Nephron (organoid): ENCODE measurements around the gene CTRB2.

Experiments used
- H3K27ac Mint-ChIP-seq, 3 experiments: 2 replicates each; pipeline ENCODE4 v1.8.0; 2020; ENCODE audit warnings: mixed read lengths in 3 of 3, mild to moderate bottlenecking in 2 of 3, moderate library complexity in 1 of 3
- H3K27me3 Mint-ChIP-seq: 2 replicates; pipeline ENCODE4 v1.8.0; 2021; ENCODE audit warnings: low read depth, mild to moderate bottlenecking, moderate library complexity, mixed read lengths
- H3K36me3 Mint-ChIP-seq: 2 replicates; pipeline ENCODE4 v1.8.0; 2020; ENCODE audit warnings: low read depth, mixed read lengths
- H3K4me1 Mint-ChIP-seq: 2 replicates; pipeline ENCODE4 v1.8.0; 2020; ENCODE audit warnings: mixed read lengths
- H3K4me3 Mint-ChIP-seq, 3 experiments: 2 replicates each; pipeline ENCODE4 v1.8.0; 2020; ENCODE audit warnings: mild to moderate bottlenecking in 3 of 3, mixed read lengths in 3 of 3, moderate library complexity in 2 of 3
- H3K9me3 Mint-ChIP-seq: 2 replicates; pipeline ENCODE4 v1.8.0; 2020; ENCODE audit warnings: mixed read lengths
- CTCF ChIP-seq, 3 experiments: fragments of 200-600 bp; sonication (generic); IDR thresholded peaks; one replicate each; pipeline ENCODE4 v1.5.0; 2021; ENCODE audit warnings: antibody characterized with exemption in 3 of 3; ENCODE audit not compliant: unreplicated experiment in 3 of 3

CTRB2 gene

GRCh38 chr16:75204410-75204758 lies 2.6 kb downstream of the CTRB2 start:
- Mint-ChIP-seq H3K27me3 (no peaks in the 10 kb centered on the region), H3K36me3 (no peaks in the 10 kb centered on the region), H3K9me3 (no peaks in the 10 kb centered on the region), H3K4me1 (peaks cover 6% of the 10 kb centered on the region), H3K27ac (no peak overlapping the region), H3K4me3 (no peak overlapping the region)
- TF ChIP-seq CTCF (IDR thresholded peaks at IDR 0.05; ENCODE audit: unreplicated experiment in 3 of 3): no peak

GRCh38 chr16:75203667-75204409 lies 3.1 kb downstream of the CTRB2 start:
- H3K36me3 Mint-ChIP-seq: no peaks in the 10 kb centered on the region
- no peak overlapping the region for H3K27ac Mint-ChIP-seq
- no peak for TF ChIP-seq CTCF (IDR thresholded peaks at IDR 0.05; ENCODE audit: unreplicated experiment in 3 of 3)
- no peaks in the 10 kb centered on the region for H3K9me3 Mint-ChIP-seq
- no peaks in the 10 kb centered on the region for H3K27me3 Mint-ChIP-seq
- H3K4me1 Mint-ChIP-seq: peaks cover 6% of the 10 kb centered on the region
- no peak overlapping the region for H3K4me3 Mint-ChIP-seq

DNA sequence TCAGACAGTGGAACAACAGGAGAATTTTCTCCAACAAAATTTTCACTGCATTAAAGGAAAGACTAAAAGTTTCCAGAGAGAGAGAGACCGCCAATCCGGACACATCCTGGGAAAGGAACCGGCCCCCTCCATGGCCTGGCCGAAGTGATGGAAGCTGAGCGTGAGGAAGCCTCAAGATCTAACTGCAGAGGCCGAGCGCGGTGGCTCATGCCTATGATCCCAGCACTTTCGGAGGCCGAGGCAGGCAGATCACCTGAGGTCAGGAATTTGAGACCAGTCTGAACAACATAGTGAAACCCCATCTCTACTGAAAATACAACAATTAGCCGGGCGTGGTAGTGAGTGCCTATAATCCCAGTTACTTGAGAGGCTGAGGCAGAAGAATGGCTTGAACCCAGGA lies 3.9 kb downstream of the CTRB2 start:
- no peak overlapping the region for H3K27ac Mint-ChIP-seq
- no peaks in the 10 kb centered on the region for H3K9me3 Mint-ChIP-seq
- H3K27me3 Mint-ChIP-seq: peaks cover 2% of the 10 kb centered on the region
- H3K4me1 Mint-ChIP-seq: no peaks in the 10 kb centered on the region
- no peak overlapping the region for H3K4me3 Mint-ChIP-seq
- no peaks in the 10 kb centered on the region for H3K36me3 Mint-ChIP-seq
- TF ChIP-seq CTCF (IDR thresholded peaks at IDR 0.05; ENCODE audit: unreplicated experiment in 3 of 3): no peak

DNA sequence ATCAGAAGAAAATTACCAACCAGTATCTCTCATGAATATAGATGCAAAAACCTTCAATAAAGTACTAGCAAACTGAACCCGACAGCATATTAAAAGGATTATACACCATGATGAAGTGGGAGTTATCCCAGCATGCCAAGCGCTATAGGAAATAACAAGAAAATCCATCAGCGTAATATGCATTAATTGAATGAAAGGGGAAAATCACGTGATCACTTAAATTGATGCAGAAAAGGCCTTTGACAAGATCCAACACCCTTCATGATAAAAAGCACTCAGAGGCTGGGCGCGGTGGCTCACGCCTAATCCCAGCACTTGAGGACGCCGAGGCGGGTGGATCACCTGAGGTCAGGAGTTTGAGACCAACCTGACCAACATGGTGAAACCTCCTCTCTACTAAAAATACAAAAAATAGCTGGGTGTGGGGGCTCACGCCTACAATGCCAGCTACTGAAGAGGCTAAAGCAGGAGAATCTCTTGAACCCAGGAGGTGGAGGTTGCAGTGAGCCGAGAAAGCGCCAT lies 4.8 kb downstream of the CTRB2 start:
- Mint-ChIP-seq H3K36me3 (no peaks in the 10 kb centered on the region), H3K4me3 (no peak overlapping the region), H3K27me3 (peaks cover 4% of the 10 kb centered on the region), H3K27ac (no peak overlapping the region), H3K4me1 (no peaks in the 10 kb centered on the region), H3K9me3 (no peaks in the 10 kb centered on the region)
- TF ChIP-seq CTCF (IDR thresholded peaks at IDR 0.05; ENCODE audit: unreplicated experiment in 3 of 3): no peak

DNA sequence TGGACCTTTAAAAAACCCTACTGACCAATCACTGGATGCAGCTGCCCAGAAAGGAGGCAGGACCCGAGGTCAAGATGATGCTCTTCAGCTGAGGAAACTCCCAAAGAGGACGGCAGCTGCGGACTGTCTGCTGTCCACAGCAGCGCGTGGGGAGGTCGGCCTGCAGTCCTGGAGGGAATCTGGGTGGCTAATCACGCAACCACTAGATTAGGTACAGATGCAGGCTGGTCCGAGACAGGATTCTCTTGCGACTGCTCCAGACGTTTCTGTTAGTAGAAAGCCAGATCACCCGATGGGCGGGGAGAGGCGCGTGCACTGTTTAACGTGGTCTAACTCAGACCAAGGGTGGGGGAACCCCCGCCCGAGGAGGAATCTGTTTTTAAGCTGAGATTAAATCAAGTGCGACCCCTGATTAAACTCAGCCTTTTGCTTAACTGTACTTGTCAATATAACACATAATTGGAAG lies 8.8 kb downstream of the CTRB2 start:
- no peak overlapping the region for H3K4me3 Mint-ChIP-seq
- no peak for TF ChIP-seq CTCF (IDR thresholded peaks at IDR 0.05; ENCODE audit: unreplicated experiment in 3 of 3)
- H3K27me3 Mint-ChIP-seq: peaks cover 8% of the 10 kb centered on the region
- no peaks in the 10 kb centered on the region for H3K4me1 Mint-ChIP-seq
- no peak overlapping the region for H3K27ac Mint-ChIP-seq
- no peaks in the 10 kb centered on the region for H3K36me3 Mint-ChIP-seq
- H3K9me3 Mint-ChIP-seq: no peaks in the 10 kb centered on the region
